ENCODE results near the gene ALDH1B1.

The ALDH1B1 gene

GRCh38 chr9:38417003-38417945 lies 24.8 kb downstream of the ALDH1B1 start:
- H4K20me1 ChIP-seq (ENCODE audit: insufficient read depth, low read length, poor library complexity, severe bottlenecking), result no peaks in the 10 kb centered on the region
- H3K9ac ChIP-seq (ENCODE audit: low read depth, low read length, poor library complexity, severe bottlenecking), result no peak overlapping the region
- H3K9me2 ChIP-seq (replicated peaks; ENCODE audit: low read depth, low read length), result no peaks in the 10 kb centered on the region
- no peaks in the 10 kb centered on the region for H3K4me1 ChIP-seq (ENCODE audit: insufficient read depth, low read length, poor library complexity, severe bottlenecking)
- H3K79me2 ChIP-seq (ENCODE audit: insufficient read depth, low read length), result no peaks in the 10 kb centered on the region
- no peak overlapping the region for H3K4me2 ChIP-seq (ENCODE audit: low read depth, low read length, poor library complexity, severe bottlenecking)
- no peaks in the 10 kb centered on the region for H3K27me3 ChIP-seq (ENCODE audit: insufficient read depth, low read length, poor library complexity, severe bottlenecking)
- TF ChIP-seq CTCF (conservative IDR thresholded peaks at IDR 0.05; ENCODE audit: low read length) (peak; percentile 83), EZH2phosphoT487 (IDR thresholded peaks at IDR 0.05; ENCODE audit: borderline replicate concordance) (no peak)
- no peaks in the 10 kb centered on the region for H3K36me3 ChIP-seq (ENCODE audit: insufficient read depth, low read length)
- no peak overlapping the region for H2AFZ ChIP-seq (ENCODE audit: low read length)
- no peak overlapping the region for H3K4me3 ChIP-seq (ENCODE audit: low read length, poor library complexity, severe bottlenecking)
- no peaks in the 10 kb centered on the region for H3F3A ChIP-seq (ENCODE audit: low read depth)
- no peaks in the 10 kb centered on the region for H3K9me3 ChIP-seq (ENCODE audit: insufficient read depth, low read depth, low read length)

- no peaks in the 10 kb centered on the region for H3K79me2 ChIP-seq (ENCODE audit: insufficient read depth, low read length)
- TF ChIP-seq CTCF (conservative IDR thresholded peaks at IDR 0.05; ENCODE audit: low read length) (no peak), EZH2phosphoT487 (IDR thresholded peaks at IDR 0.05; ENCODE audit: borderline replicate concordance) (no peak)
- no peak overlapping the region for H3K4me2 ChIP-seq (ENCODE audit: low read depth, low read length, poor library complexity, severe bottlenecking)
- H3K9me2 ChIP-seq (replicated peaks; ENCODE audit: low read depth, low read length), result no peaks in the 10 kb centered on the region
- H3K4me1 ChIP-seq (ENCODE audit: insufficient read depth, low read length, poor library complexity, severe bottlenecking), result no peaks in the 10 kb centered on the region
- H4K20me1 ChIP-seq (ENCODE audit: insufficient read depth, low read length, poor library complexity, severe bottlenecking), result no peaks in the 10 kb centered on the region
- H3K9ac ChIP-seq (ENCODE audit: low read depth, low read length, poor library complexity, severe bottlenecking), result no peak overlapping the region
- no peaks in the 10 kb centered on the region for H3F3A ChIP-seq (ENCODE audit: low read depth)
- no peak overlapping the region for H3K4me3 ChIP-seq (ENCODE audit: low read length, poor library complexity, severe bottlenecking)
- H2AFZ ChIP-seq (ENCODE audit: low read length), result no peak overlapping the region
- H3K36me3 ChIP-seq (ENCODE audit: insufficient read depth, low read length), result no peaks in the 10 kb centered on the region
- H3K9me3 ChIP-seq (ENCODE audit: insufficient read depth, low read depth, low read length), result no peaks in the 10 kb centered on the region
- H3K27me3 ChIP-seq (ENCODE audit: insufficient read depth, low read length, poor library complexity, severe bottlenecking), result no peaks in the 10 kb centered on the region
Observed at GRCh38 chr9:38418366-38418765, 25.9 kb downstream of the ALDH1B1 start.

GRCh38 chr9:38419181-38419580 lies 26.7 kb downstream of the ALDH1B1 start:
- no peaks in the 10 kb centered on the region for H3K79me2 ChIP-seq (ENCODE audit: insufficient read depth, low read length)
- TF ChIP-seq CTCF (conservative IDR thresholded peaks at IDR 0.05; ENCODE audit: low read length), result no peak
- TF ChIP-seq EZH2phosphoT487 (IDR thresholded peaks at IDR 0.05; ENCODE audit: borderline replicate concordance), result no peak
- H4K20me1 ChIP-seq (ENCODE audit: insufficient read depth, low read length, poor library complexity, severe bottlenecking), result no peaks in the 10 kb centered on the region
- H3K9me3 ChIP-seq (ENCODE audit: insufficient read depth, low read depth, low read length), result no peaks in the 10 kb centered on the region
- H3F3A ChIP-seq (ENCODE audit: low read depth), result no peaks in the 10 kb centered on the region
- no peak overlapping the region for H3K4me2 ChIP-seq (ENCODE audit: low read depth, low read length, poor library complexity, severe bottlenecking)
- H2AFZ ChIP-seq (ENCODE audit: low read length), result no peak overlapping the region
- no peaks in the 10 kb centered on the region for H3K36me3 ChIP-seq (ENCODE audit: insufficient read depth, low read length)
- H3K9me2 ChIP-seq (replicated peaks; ENCODE audit: low read depth, low read length), result no peaks in the 10 kb centered on the region
- H3K9ac ChIP-seq (ENCODE audit: low read depth, low read length, poor library complexity, severe bottlenecking), result no peak overlapping the region
- H3K4me1 ChIP-seq (ENCODE audit: insufficient read depth, low read length, poor library complexity, severe bottlenecking), result no peaks in the 10 kb centered on the region
- no peak overlapping the region for H3K4me3 ChIP-seq (ENCODE audit: low read length, poor library complexity, severe bottlenecking)
- H3K27me3 ChIP-seq (ENCODE audit: insufficient read depth, low read length, poor library complexity, severe bottlenecking), result no peaks in the 10 kb centered on the region
